Neural cell (in vitro differentiated cells): ENCODE measurements around the gene LCLAT1. TPM values are rescaled to one million over a fixed set of nuclear protein-coding genes. Genes with fewer than 3 reads are reported as not detected.

ENCODE experiments used
- H2AFZ ChIP-seq: fragments of 200-600, 300-800 bp; sonication (generic), shearing (Covaris generic); 2 replicates; pipeline ENCODE4 v1.6.0; 2014; ENCODE audit warnings: low read depth, mild to moderate bottlenecking, antibody characterized with exemption, low read length, moderate library complexity
- H3F3A ChIP-seq: fragments of 200-600 bp; shearing (Covaris generic); 2 replicates; pipeline ENCODE4 v1.6.1; 2016; ENCODE audit warnings: mild to moderate bottlenecking, moderate library complexity, mixed read lengths, antibody characterized with exemption, low read length; ENCODE audit not compliant: insufficient read depth, poor library complexity, severe bottlenecking
- H3K27ac ChIP-seq: fragments of 200-600, 300-800 bp; sonication (generic), shearing (Covaris generic); 2 replicates; pipeline ENCODE4 v1.5.1; 2014; ENCODE audit warnings: mild to moderate bottlenecking, low read length, moderate library complexity
- H3K27me3 ChIP-seq: fragments of 300-800, 200-600 bp; sonication (generic), shearing (Covaris generic); 2 replicates; pipeline ENCODE4 v1.6.0; 2014; ENCODE audit warnings: mild to moderate bottlenecking, low read depth, low read length, moderate library complexity; ENCODE audit not compliant: insufficient read depth
- H3K36me3 ChIP-seq: fragments of 300-800, 200-600 bp; sonication (generic), shearing (Covaris generic); 2 replicates; pipeline ENCODE4 v1.5.1; 2014; ENCODE audit warnings: mild to moderate bottlenecking, antibody characterized with exemption, low read length, moderate library complexity; ENCODE audit not compliant: insufficient read depth
- H3K4me2 ChIP-seq: fragments of 300-800, 200-600 bp; sonication (generic), shearing (Covaris generic); 2 replicates; pipeline ENCODE4 v1.6.0; 2014; ENCODE audit warnings: mild to moderate bottlenecking, low read length
- H3K4me3 ChIP-seq: fragments of 300-800, 200-600 bp; sonication (generic), shearing (Covaris generic); 2 replicates; pipeline ENCODE4 v1.5.1; 2014; ENCODE audit warnings: mild to moderate bottlenecking, low read length, moderate library complexity
- H3K79me2 ChIP-seq: fragments of 200-600 bp; shearing (Covaris generic); replicated peaks from 2 replicates; pipeline ENCODE4 v1.6.0; 2014; ENCODE audit warnings: mild to moderate bottlenecking, low read length, moderate library complexity; ENCODE audit not compliant: insufficient read depth
- H3K9ac ChIP-seq: fragments of 300-800, 200-600 bp; sonication (generic), shearing (Covaris generic); 2 replicates; pipeline ENCODE4 v1.6.1; 2016; ENCODE audit warnings: mild to moderate bottlenecking, low read length, mixed read lengths
- H3K9me2 ChIP-seq: fragments of 200-600 bp; shearing (Covaris generic); 2 replicates; pipeline ENCODE4 v1.6.1; 2016; ENCODE audit warnings: mild to moderate bottlenecking, low read length, mixed read lengths; ENCODE audit not compliant: insufficient read depth
- H3K9me3 ChIP-seq: fragments of 200-600, 300-800 bp; sonication (generic), shearing (Covaris generic); 2 replicates; pipeline ENCODE4 v1.6.1; 2016; ENCODE audit warnings: mild to moderate bottlenecking, mixed run types, low read length, moderate library complexity, mixed read lengths
- H4K20me1 ChIP-seq: fragments of 200-600 bp; shearing (Covaris generic); 2 replicates; pipeline ENCODE4 v1.6.1; 2016; ENCODE audit warnings: mild to moderate bottlenecking, mixed run types; ENCODE audit not compliant: insufficient read depth
- EP300 ChIP-seq: fragments of 450-650 bp; conservative IDR thresholded peaks from 2 replicates; pipeline ENCODE4 v1.6.1; 2014; ENCODE audit warnings: antibody characterized with exemption, mild to moderate bottlenecking, moderate library complexity; ENCODE audit not compliant: poor library complexity, severe bottlenecking
- EZH2 ChIP-seq: fragments of 200-600, 300-800 bp; shearing (Covaris generic), sonication (generic); IDR thresholded peaks from 2 replicates; pipeline ENCODE4 v1.6.1; 2014; ENCODE audit warnings: antibody characterized with exemption, low read length, borderline replicate concordance, mild to moderate bottlenecking; ENCODE audit not compliant: insufficient read depth, poor library complexity, severe bottlenecking
- MXI1 ChIP-seq: fragments of 450-650 bp; conservative IDR thresholded peaks from 2 replicates; pipeline ENCODE4 v1.6.1; 2014; ENCODE audit warnings: antibody characterized with exemption, mild to moderate bottlenecking; ENCODE audit not compliant: poor library complexity, severe bottlenecking
- POLR2AphosphoS5 ChIP-seq: IDR thresholded peaks from 2 replicates; pipeline ENCODE4 v1.6.1; 2012
- RAD21 ChIP-seq: fragments of 450-650 bp; conservative IDR thresholded peaks from 2 replicates; pipeline ENCODE4 v1.6.1; 2014; ENCODE audit warnings: antibody characterized with exemption, mild to moderate bottlenecking, moderate library complexity
- SMC3 ChIP-seq: fragments of 450-650 bp; conservative IDR thresholded peaks from 2 replicates; pipeline ENCODE4 v1.6.1; 2014; ENCODE audit warnings: antibody characterized with exemption, mild to moderate bottlenecking, moderate library complexity; ENCODE audit not compliant: poor library complexity
- TAF1 ChIP-seq: IDR thresholded peaks from 2 replicates; pipeline ENCODE4 v1.6.1; 2012; ENCODE audit warnings: low read depth
- polyA plus RNA-seq: library from polyadenylated mRNA; depleted of rRNA; stranded (reverse); fragments of >200 nt; gene quantifications from 2 replicates; pipeline ENCODE4 v1.2.3, GENCODE V29; 2014
- TF ChIP-seq, protein P1 (sequence below): fragments of 450-650 bp; IDR thresholded peaks from 2 replicates; pipeline ENCODE4 v1.5.1; 2014; ENCODE audit warnings: antibody characterized with exemption, mild to moderate bottlenecking, moderate library complexity; ENCODE audit not compliant: poor library complexity, severe bottlenecking
- TF ChIP-seq, protein P2 (sequence below): IDR thresholded peaks from 2 replicates; pipeline ENCODE4 v1.6.1; 2012; ENCODE audit warnings: borderline replicate concordance

Gene LCLAT1
- polyA plus RNA-seq, 1 donor from 2014 or later, result 5.8 TPM

DNA sequence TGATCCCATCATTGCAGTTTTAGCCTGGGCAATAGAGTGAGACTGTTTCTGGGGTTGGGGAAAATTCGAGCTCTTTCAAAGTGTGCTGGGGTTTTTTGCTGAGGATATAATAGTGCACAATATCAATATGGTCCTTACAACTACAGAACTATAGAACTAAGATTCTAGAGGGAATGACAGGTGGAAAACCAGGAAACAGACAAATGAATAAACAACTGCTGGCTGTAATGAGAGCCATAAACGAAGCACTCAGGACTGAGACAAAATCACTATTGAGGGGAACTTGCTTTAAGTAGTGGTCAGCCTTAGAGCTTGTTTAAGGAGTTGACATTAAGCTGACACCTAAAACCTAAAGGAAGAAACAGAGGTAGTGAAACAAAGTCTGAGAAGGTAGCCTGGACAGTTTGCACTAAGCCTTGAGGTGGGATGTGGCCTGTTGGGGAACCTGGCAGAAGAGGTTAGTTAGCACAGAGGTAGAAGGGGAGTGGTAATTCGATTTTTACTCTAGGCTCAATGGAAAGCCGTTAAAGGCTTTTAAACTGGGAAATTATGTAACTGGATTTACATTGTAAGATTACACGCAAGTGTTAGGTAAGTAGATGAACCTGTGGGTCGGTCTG is 33.8 kb downstream of the LCLAT1 start:
- no peaks in the 10 kb centered on the region for H4K20me1 ChIP-seq
- H3K4me2 ChIP-seq, result no peak overlapping the region
- no peak for TF ChIP-seq MXI1
- TF ChIP-seq, protein P1, sequence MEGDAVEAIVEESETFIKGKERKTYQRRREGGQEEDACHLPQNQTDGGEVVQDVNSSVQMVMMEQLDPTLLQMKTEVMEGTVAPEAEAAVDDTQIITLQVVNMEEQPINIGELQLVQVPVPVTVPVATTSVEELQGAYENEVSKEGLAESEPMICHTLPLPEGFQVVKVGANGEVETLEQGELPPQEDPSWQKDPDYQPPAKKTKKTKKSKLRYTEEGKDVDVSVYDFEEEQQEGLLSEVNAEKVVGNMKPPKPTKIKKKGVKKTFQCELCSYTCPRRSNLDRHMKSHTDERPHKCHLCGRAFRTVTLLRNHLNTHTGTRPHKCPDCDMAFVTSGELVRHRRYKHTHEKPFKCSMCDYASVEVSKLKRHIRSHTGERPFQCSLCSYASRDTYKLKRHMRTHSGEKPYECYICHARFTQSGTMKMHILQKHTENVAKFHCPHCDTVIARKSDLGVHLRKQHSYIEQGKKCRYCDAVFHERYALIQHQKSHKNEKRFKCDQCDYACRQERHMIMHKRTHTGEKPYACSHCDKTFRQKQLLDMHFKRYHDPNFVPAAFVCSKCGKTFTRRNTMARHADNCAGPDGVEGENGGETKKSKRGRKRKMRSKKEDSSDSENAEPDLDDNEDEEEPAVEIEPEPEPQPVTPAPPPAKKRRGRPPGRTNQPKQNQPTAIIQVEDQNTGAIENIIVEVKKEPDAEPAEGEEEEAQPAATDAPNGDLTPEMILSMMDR, result no peak
- TF ChIP-seq EZH2, result no peak
- TF ChIP-seq, protein P2, sequence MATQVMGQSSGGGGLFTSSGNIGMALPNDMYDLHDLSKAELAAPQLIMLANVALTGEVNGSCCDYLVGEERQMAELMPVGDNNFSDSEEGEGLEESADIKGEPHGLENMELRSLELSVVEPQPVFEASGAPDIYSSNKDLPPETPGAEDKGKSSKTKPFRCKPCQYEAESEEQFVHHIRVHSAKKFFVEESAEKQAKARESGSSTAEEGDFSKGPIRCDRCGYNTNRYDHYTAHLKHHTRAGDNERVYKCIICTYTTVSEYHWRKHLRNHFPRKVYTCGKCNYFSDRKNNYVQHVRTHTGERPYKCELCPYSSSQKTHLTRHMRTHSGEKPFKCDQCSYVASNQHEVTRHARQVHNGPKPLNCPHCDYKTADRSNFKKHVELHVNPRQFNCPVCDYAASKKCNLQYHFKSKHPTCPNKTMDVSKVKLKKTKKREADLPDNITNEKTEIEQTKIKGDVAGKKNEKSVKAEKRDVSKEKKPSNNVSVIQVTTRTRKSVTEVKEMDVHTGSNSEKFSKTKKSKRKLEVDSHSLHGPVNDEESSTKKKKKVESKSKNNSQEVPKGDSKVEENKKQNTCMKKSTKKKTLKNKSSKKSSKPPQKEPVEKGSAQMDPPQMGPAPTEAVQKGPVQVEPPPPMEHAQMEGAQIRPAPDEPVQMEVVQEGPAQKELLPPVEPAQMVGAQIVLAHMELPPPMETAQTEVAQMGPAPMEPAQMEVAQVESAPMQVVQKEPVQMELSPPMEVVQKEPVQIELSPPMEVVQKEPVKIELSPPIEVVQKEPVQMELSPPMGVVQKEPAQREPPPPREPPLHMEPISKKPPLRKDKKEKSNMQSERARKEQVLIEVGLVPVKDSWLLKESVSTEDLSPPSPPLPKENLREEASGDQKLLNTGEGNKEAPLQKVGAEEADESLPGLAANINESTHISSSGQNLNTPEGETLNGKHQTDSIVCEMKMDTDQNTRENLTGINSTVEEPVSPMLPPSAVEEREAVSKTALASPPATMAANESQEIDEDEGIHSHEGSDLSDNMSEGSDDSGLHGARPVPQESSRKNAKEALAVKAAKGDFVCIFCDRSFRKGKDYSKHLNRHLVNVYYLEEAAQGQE, result no peak
- no peak for TF ChIP-seq SMC3
- TF ChIP-seq POLR2AphosphoS5, result no peak
- TF ChIP-seq TAF1, result no peak
- no peak for TF ChIP-seq RAD21
- no peak for TF ChIP-seq EP300
- H3K4me3 ChIP-seq, result no peak overlapping the region
- no peaks in the 10 kb centered on the region for H3K36me3 ChIP-seq
- no peaks in the 10 kb centered on the region for H3K27me3 ChIP-seq
- H3F3A ChIP-seq, result no peaks in the 10 kb centered on the region
- no peaks in the 10 kb centered on the region for H3K9me2 ChIP-seq
- no peak overlapping the region for H3K27ac ChIP-seq
- H2AFZ ChIP-seq, result no peak overlapping the region
- H3K9me3 ChIP-seq, result no peaks in the 10 kb centered on the region
- no peak overlapping the region for H3K9ac ChIP-seq
- peaks cover 2% of the 10 kb centered on the region for H3K79me2 ChIP-seq

DNA sequence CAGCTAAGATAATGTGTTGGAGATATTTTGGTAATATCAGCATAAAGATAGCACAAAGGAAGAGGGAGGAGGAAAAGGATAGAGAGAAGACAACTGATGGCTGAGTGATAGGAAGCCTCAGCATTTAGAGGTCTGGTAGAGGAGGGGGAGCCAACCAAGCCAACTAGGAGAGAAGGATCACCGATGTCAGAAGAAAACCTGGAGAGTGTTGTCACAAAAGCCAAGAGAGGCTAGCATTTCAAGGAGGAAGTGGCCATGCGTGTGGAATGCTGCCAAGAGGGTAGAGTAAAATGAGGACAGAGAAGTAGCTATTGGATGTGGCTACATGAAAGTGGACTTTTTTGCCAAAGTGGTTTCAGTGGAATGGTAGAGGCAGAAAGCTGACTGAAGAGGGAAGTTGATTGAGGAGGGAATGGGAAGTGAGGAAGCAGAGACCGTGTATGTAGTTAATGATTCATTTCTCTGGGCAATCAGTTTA is 34.3 kb downstream of the LCLAT1 start:
- H3K9ac ChIP-seq, result no peak overlapping the region
- TF ChIP-seq EZH2 (no peak), TAF1 (no peak), SMC3 (no peak), RAD21 (no peak), POLR2AphosphoS5 (no peak), MXI1 (no peak), EP300 (no peak)
- TF ChIP-seq, protein P1, result no peak
- TF ChIP-seq, protein P2, result no peak
- no peaks in the 10 kb centered on the region for H3K9me3 ChIP-seq
- no peaks in the 10 kb centered on the region for H3F3A ChIP-seq
- H3K36me3 ChIP-seq, result no peaks in the 10 kb centered on the region
- H3K27me3 ChIP-seq, result no peaks in the 10 kb centered on the region
- H3K79me2 ChIP-seq, result peaks cover 2% of the 10 kb centered on the region
- no peak overlapping the region for H2AFZ ChIP-seq
- H3K9me2 ChIP-seq, result no peaks in the 10 kb centered on the region
- no peak overlapping the region for H3K4me2 ChIP-seq
- H4K20me1 ChIP-seq, result no peaks in the 10 kb centered on the region
- no peak overlapping the region for H3K27ac ChIP-seq
- H3K4me3 ChIP-seq, result no peak overlapping the region
